Lower leg skin (tissue), 3 donors: Measurements from ENCODE around the gene UBR4.
"Not testable (repeated sequence)": the region's sequence is repeated elsewhere in the genome, so short reads cannot be mapped to it uniquely, and the experiment has no call there.

Source experiments
- POLR2A ChIP-seq, 2 donors: fragments of 450-650 bp; IDR thresholded peaks; one replicate each; pipeline ENCODE4 v1.6.1; 2016 to 2017; ENCODE audit warnings: antibody characterized with exemption in 2 of 2, mild to moderate bottlenecking in 1 of 2, moderate library complexity in 1 of 2
- TF ChIP-seq, protein P1 (sequence below), 3 donors: fragments of 450-650 bp; IDR thresholded peaks; one replicate each; pipeline ENCODE4 v1.5.1; 2016; ENCODE audit warnings: antibody characterized with exemption in 3 of 3, mild to moderate bottlenecking in 3 of 3, moderate library complexity in 2 of 3

DNA sequence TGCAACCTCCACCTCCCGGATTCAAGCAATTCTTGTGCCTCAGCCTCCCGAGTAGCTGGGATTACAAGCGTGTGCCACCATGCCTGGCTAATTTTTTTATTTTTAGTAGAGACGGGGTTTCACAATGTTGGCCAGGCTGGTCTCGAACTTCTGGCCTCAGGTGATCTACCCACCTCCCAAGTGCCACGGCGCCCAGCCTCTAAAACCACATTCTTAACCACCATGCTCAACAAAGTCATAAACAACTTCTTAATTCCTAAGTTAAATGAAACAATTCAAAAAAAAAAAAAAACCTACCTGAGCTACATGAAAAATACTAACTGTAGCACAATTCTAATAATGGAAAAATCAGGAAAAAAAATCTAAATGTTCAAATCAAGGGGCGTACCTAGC lies 29.8 kb downstream of the UBR4 start:
- TF ChIP-seq, protein P1, sequence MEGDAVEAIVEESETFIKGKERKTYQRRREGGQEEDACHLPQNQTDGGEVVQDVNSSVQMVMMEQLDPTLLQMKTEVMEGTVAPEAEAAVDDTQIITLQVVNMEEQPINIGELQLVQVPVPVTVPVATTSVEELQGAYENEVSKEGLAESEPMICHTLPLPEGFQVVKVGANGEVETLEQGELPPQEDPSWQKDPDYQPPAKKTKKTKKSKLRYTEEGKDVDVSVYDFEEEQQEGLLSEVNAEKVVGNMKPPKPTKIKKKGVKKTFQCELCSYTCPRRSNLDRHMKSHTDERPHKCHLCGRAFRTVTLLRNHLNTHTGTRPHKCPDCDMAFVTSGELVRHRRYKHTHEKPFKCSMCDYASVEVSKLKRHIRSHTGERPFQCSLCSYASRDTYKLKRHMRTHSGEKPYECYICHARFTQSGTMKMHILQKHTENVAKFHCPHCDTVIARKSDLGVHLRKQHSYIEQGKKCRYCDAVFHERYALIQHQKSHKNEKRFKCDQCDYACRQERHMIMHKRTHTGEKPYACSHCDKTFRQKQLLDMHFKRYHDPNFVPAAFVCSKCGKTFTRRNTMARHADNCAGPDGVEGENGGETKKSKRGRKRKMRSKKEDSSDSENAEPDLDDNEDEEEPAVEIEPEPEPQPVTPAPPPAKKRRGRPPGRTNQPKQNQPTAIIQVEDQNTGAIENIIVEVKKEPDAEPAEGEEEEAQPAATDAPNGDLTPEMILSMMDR (IDR thresholded peaks at IDR 0.05): not testable (repeated sequence)
- TF ChIP-seq POLR2A (IDR thresholded peaks at IDR 0.05): not testable (repeated sequence)
